Loucy (cell line): Measurements from ENCODE around the gene G2E3.
A peak's percentile ranks its signal among the peaks of the same experiment; 100 is the strongest.
"Not testable (repeated sequence)": the region's sequence is repeated elsewhere in the genome, so short reads cannot be mapped to it uniquely, and the experiment has no call there.

Experiments
- H2AFZ ChIP-seq: fragments of 200-600 bp; sonication (generic); 2 replicates; pipeline ENCODE4 v1.6.0; 2016; ENCODE audit warnings: antibody characterized with exemption, mild to moderate bottlenecking, low read length, moderate library complexity
- H3F3A ChIP-seq: fragments of 200-600 bp; 2 replicates; pipeline ENCODE4 v1.6.0; 2016; ENCODE audit warnings: antibody characterized with exemption, low read depth, mild to moderate bottlenecking
- H3K27me3 ChIP-seq: fragments of 200-600 bp; sonication (generic); 2 replicates; pipeline ENCODE4 v1.6.1; 2014; ENCODE audit warnings: low read length, mild to moderate bottlenecking; ENCODE audit not compliant: insufficient read depth, poor library complexity, severe bottlenecking
- H3K36me3 ChIP-seq: fragments of 200-600 bp; sonication (generic); 2 replicates; pipeline ENCODE4 v1.6.1; 2016; ENCODE audit warnings: low read length; ENCODE audit not compliant: insufficient read depth
- H3K4me1 ChIP-seq: fragments of 200-600 bp; sonication (generic); 2 replicates; pipeline ENCODE4 v1.5.1; 2014; ENCODE audit warnings: low read length, mild to moderate bottlenecking; ENCODE audit not compliant: insufficient read depth, poor library complexity, severe bottlenecking
- H3K4me2 ChIP-seq: fragments of 200-600 bp; sonication (generic); 2 replicates; pipeline ENCODE4 v1.6.0; 2014; ENCODE audit warnings: antibody characterized with exemption, low read length, low read depth, mild to moderate bottlenecking; ENCODE audit not compliant: poor library complexity, severe bottlenecking
- H3K4me3 ChIP-seq: fragments of 200-600 bp; sonication (generic); 2 replicates; pipeline ENCODE4 v1.5.1; 2014; ENCODE audit warnings: low read length, mild to moderate bottlenecking, mixed read lengths; ENCODE audit not compliant: poor library complexity, severe bottlenecking
- H3K79me2 ChIP-seq: fragments of 200-600 bp; sonication (generic); 2 replicates; pipeline ENCODE4 v1.6.1; 2014; ENCODE audit warnings: low read length; ENCODE audit not compliant: insufficient read depth
- H3K9ac ChIP-seq: fragments of 200-600 bp; sonication (generic); 2 replicates; pipeline ENCODE4 v1.6.0; 2014; ENCODE audit warnings: mild to moderate bottlenecking, low read depth, low read length, moderate library complexity; ENCODE audit not compliant: poor library complexity, severe bottlenecking
- H3K9me2 ChIP-seq: fragments of 200-600 bp; sonication (generic); replicated peaks from 2 replicates; pipeline ENCODE4 v1.6.1; 2016; ENCODE audit warnings: low read depth, low read length, mixed read lengths
- H3K9me3 ChIP-seq: fragments of 200-600 bp; sonication (generic); 2 replicates; pipeline ENCODE4 v1.6.1; 2014; ENCODE audit warnings: mild to moderate bottlenecking, antibody characterized with exemption, low read length, low read depth; ENCODE audit not compliant: insufficient read depth
- H4K20me1 ChIP-seq: fragments of 200-600 bp; sonication (generic); 2 replicates; pipeline ENCODE4 v1.6.0; 2014; ENCODE audit warnings: antibody characterized with exemption, low read length, mild to moderate bottlenecking; ENCODE audit not compliant: insufficient read depth, poor library complexity, severe bottlenecking
- CTCF ChIP-seq: fragments of 200-600 bp; sonication (generic); conservative IDR thresholded peaks from 2 replicates; pipeline ENCODE4 v1.5.1; 2014; ENCODE audit warnings: mild to moderate bottlenecking, antibody characterized with exemption, low read length
- EZH2phosphoT487 ChIP-seq: fragments of 200-600 bp; IDR thresholded peaks from 2 replicates; pipeline ENCODE4 v1.6.1; 2018; ENCODE audit warnings: antibody characterized with exemption, mild to moderate bottlenecking, moderate library complexity, borderline replicate concordance

G2E3 gene

GRCh38 chr14:30632730-30633129, 73.8 kb downstream of the G2E3 start:
- peaks cover 32% of the 10 kb centered on the region for H3K36me3 ChIP-seq
- no peak overlapping the region for H2AFZ ChIP-seq
- peaks cover 18% of the 10 kb centered on the region for H3K4me1 ChIP-seq
- no peaks in the 10 kb centered on the region for H3F3A ChIP-seq
- peak overlapping the region; percentile 23 for H3K4me2 ChIP-seq
- H3K9me2 ChIP-seq, result no peaks in the 10 kb centered on the region
- peak overlapping the region; percentile 18 for H3K4me3 ChIP-seq
- H3K9ac ChIP-seq, result no peak overlapping the region
- no peaks in the 10 kb centered on the region for H3K27me3 ChIP-seq
- peaks cover 18% of the 10 kb centered on the region; the same call in 1 of the 2 replicates for H3K79me2 ChIP-seq
- H4K20me1 ChIP-seq, result peaks cover 19% of the 10 kb centered on the region
- TF ChIP-seq EZH2phosphoT487 (no peak), CTCF (no peak)
- H3K9me3 ChIP-seq, result no peaks in the 10 kb centered on the region

GRCh38 chr14:30638926-30639325, 80.0 kb downstream of the G2E3 start:
- TF ChIP-seq CTCF (no peak), EZH2phosphoT487 (no peak)
- H4K20me1 ChIP-seq, result no peaks in the 10 kb centered on the region
- no peaks in the 10 kb centered on the region for H3K4me1 ChIP-seq
- H3F3A ChIP-seq, result no peaks in the 10 kb centered on the region
- no peak overlapping the region for H2AFZ ChIP-seq
- no peak overlapping the region for H3K4me3 ChIP-seq
- peaks cover under 1% of the 10 kb centered on the region; the same call in 1 of the 2 replicates for H3K9me3 ChIP-seq
- H3K79me2 ChIP-seq, result no peaks in the 10 kb centered on the region
- no peaks in the 10 kb centered on the region for H3K9me2 ChIP-seq
- H3K36me3 ChIP-seq, result peaks cover 47% of the 10 kb centered on the region
- H3K4me2 ChIP-seq, result no peak overlapping the region
- H3K9ac ChIP-seq, result no peak overlapping the region
- H3K27me3 ChIP-seq, result no peaks in the 10 kb centered on the region

GRCh38 chr14:30641207-30641606, 82.2 kb downstream of the G2E3 start:
- Histone ChIP-seq H3F3A (no peaks in the 10 kb centered on the region), H3K9me3 (peaks cover 14% of the 10 kb centered on the region), H2AFZ (no peak overlapping the region), H3K9me2 (no peaks in the 10 kb centered on the region), H3K9ac (no peak overlapping the region), H3K4me1 (no peaks in the 10 kb centered on the region), H3K27me3 (no peaks in the 10 kb centered on the region), H3K4me3 (no peak overlapping the region), H4K20me1 (no peaks in the 10 kb centered on the region), H3K4me2 (no peak overlapping the region), H3K36me3 (peaks cover 46% of the 10 kb centered on the region), H3K79me2 (0 out of 2 replicates have a peak, but pooled peaks cover 8% of the 10 kb centered on the region)
- TF ChIP-seq CTCF (no peak), EZH2phosphoT487 (no peak)

DNA sequence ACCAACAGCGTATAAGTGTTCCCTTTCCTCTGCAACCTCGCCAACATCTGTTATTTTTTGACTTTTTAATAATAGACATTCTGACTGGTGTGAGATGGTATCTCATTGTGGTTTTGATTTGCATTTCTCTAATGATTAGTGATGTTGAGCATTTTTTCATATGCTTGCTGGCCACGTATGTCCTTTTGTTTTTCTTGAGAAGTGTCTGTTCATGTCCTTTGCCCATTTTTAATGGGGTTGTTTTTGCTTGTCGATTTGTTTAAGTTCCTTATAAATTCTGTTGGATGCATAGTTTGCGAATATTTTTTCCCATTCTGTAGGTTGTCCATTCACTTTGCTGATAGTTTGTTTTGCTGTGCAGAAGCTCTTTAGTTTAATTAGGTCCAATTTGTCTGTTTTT, 85.5 kb downstream of the G2E3 start:
- not testable (repeated sequence) for H3K4me1 ChIP-seq, H3K9ac ChIP-seq, H2AFZ ChIP-seq, H3F3A ChIP-seq, H3K9me2 ChIP-seq, H3K4me2 ChIP-seq, H4K20me1 ChIP-seq, H3K4me3 ChIP-seq, H3K27me3 ChIP-seq
- Histone ChIP-seq H3K79me2 (peaks cover 14% of the 10 kb centered on the region), H3K9me3 (peaks cover 14% of the 10 kb centered on the region), H3K36me3 (peaks cover 47% of the 10 kb centered on the region)
